Measurements from ENCODE around the gene ZNF791. TPM values are rescaled to one million over a fixed set of nuclear protein-coding genes. Genes with fewer than 3 reads are reported as not detected.

ZNF791 gene
- total and polyA plus RNA-seq, 10 donors: 6.8 to 64.9 (median 30.9) TPM

DNA sequence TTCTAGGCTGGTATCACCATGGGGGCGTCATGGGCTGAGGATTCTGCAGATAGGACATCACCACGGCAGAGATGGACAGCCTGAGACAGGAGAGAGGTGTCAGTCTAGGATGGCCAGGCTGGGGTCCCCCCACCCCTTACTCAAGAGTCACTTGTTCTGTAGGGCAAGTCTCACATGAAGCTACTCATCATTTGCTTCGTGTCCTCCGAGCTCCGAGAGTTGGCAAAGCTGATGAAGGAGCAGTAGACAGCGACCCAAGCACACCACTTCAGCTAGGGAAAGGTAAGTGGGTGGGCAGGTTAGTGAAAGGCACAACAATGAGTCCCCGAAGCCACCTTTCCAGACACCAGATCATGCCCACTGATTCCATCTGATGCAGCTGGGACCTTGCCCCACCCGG lies 57.6 kb downstream of the ZNF791 start:
- WGBS, 5 donors: 73 to 86% (median 81%) methylated on average over 8 of the region's 8 CpGs
- Histone ChIP-seq H3K9me3 (no peaks in the 10 kb centered on the region), H3K27me3 (replicated peaks in 1 of 7) (no peaks in the 10 kb centered on the region), H3K27ac (peak overlapping the region in 5 of 8 donors; percentile 91 to 97 (median 96)), H3K4me3 (peak overlapping the region in 7 of 8 donors; percentile 77 to 98 (median 94)), H3K36me3 (peaks cover 0 to 40% (median 30%) of the 10 kb centered on the region in 6 donors), H3K4me1 (peaks cover 33 to 93% (median 68%) of the 10 kb centered on the region in 6 donors)
- TF ChIP-seq, protein P1, sequence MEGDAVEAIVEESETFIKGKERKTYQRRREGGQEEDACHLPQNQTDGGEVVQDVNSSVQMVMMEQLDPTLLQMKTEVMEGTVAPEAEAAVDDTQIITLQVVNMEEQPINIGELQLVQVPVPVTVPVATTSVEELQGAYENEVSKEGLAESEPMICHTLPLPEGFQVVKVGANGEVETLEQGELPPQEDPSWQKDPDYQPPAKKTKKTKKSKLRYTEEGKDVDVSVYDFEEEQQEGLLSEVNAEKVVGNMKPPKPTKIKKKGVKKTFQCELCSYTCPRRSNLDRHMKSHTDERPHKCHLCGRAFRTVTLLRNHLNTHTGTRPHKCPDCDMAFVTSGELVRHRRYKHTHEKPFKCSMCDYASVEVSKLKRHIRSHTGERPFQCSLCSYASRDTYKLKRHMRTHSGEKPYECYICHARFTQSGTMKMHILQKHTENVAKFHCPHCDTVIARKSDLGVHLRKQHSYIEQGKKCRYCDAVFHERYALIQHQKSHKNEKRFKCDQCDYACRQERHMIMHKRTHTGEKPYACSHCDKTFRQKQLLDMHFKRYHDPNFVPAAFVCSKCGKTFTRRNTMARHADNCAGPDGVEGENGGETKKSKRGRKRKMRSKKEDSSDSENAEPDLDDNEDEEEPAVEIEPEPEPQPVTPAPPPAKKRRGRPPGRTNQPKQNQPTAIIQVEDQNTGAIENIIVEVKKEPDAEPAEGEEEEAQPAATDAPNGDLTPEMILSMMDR (IDR thresholded peaks at IDR 0.05 in 8 of 11, conservative IDR thresholded peaks at IDR 0.05 in 3 of 11): no peak
- TF ChIP-seq POLR2A (IDR thresholded peaks at IDR 0.05): no peak
- no peak for TF ChIP-seq POLR2AphosphoS5 (IDR thresholded peaks at IDR 0.05)
- no peak for DNase-seq
- intact Hi-C loops (cut with DNase I; ENCODE audit: low total_unique reads): no loop called here

DNA sequence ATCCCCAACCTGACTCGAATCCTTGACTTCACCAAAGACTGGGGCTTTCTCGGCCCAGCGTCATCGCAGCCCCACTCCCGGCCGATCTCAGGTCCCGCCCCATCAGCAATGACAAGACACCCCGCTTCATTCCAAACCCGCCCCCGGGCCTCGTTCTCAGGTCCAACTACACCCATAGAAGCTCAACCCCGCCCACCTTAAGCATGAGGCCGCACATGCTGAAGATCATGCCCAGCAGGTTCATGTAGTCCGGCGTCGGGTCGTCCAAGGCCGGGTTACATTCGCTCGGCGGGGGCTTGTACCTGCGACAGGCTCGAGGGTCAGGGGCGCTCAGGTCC lies 58.2 kb downstream of the ZNF791 start:
- TF ChIP-seq, protein P1 (IDR thresholded peaks at IDR 0.05 in 8 of 11, conservative IDR thresholded peaks at IDR 0.05 in 3 of 11): no peak
- TF ChIP-seq POLR2A (IDR thresholded peaks at IDR 0.05): no peak
- no peak for TF ChIP-seq POLR2AphosphoS5 (IDR thresholded peaks at IDR 0.05)
- peak overlapping the region; percentile 84 to 98 (median 96) for H3K27ac ChIP-seq
- H3K9me3 ChIP-seq: no peaks in the 10 kb centered on the region
- no peaks in the 10 kb centered on the region for H3K27me3 ChIP-seq (replicated peaks in 1 of 7)
- DNase-seq: no peak
- H3K36me3 ChIP-seq: peaks cover 0 to 40% (median 30%) of the 10 kb centered on the region in 6 donors
- peak overlapping the region; percentile 77 to 98 (median 94) for H3K4me3 ChIP-seq
- WGBS, 5 donors: 1% methylated on average over 10 to 24 of the region's 24 CpGs
- peaks cover 33 to 87% (median 67%) of the 10 kb centered on the region in 6 donors for H3K4me1 ChIP-seq
- intact Hi-C loops (cut with DNase I; ENCODE audit: low total_unique reads): no loop called here

DNA sequence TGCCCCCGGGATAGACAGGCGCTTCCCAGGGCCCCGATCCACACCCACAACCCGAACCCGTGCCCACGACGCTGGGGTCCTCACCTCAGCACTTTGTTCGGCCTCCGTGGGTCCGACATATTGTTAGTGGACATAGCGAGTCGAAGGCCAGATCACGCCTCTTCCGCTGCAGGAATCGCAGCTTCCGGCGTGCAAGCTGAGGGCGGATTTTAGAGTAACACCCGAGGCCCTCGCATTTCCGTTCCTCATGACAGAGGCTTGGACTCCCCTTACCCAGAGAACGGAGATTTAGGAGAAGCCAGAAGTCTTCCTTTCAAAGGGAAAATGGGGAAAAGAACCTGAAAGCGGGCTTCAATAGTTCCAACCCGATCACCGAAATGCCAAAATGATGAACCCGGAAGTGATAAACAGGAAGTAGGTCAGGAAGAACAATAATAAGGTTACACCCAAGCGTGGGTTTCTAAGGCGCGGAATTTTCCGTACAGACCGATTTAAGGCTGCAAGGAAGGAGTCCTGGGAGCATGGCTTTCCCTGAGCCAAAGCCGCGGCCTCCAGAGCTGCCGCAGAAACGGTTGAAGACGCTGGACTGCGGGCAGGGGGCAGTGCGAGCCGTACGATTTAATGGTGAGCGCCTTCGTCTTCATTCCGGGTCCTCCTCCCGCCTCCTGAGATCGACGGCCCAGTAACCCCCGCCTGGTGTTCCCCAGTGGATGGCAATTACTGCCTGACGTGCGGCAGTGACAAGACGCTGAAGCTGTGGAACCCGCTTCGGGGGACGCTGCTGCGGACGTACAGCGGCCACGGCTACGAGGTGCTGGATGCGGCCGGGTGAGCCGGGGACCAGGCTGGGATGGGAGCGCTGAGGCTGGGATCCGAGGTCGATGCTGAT lies 58.8 kb downstream of the ZNF791 start:
- peak overlapping the region; percentile 84 to 98 (median 96) for H3K27ac ChIP-seq
- WGBS, 5 donors: 0 to 1% (median 1%) methylated on average over 24 to 64 of the region's 64 CpGs

More for the DNA sequence above, 58.8 kb downstream of the ZNF791 start:
- no peaks in the 10 kb centered on the region for H3K9me3 ChIP-seq
- intact Hi-C loops (cut with DNase I; ENCODE audit: low total_unique reads): loop anchor here (5.0 kb wide), 1 partner anchor 107 kb away; no protein-coding TSS in a partner anchor
- peak; percentile 93 for DNase-seq
- H3K4me1 ChIP-seq: peaks cover 31 to 85% (median 61%) of the 10 kb centered on the region in 6 donors
- TF ChIP-seq POLR2A (IDR thresholded peaks at IDR 0.05) (no peak), POLR2AphosphoS5 (IDR thresholded peaks at IDR 0.05) (peak; percentile 81 to 88 (median 84))
- TF ChIP-seq, protein P1 (IDR thresholded peaks at IDR 0.05 in 8 of 11, conservative IDR thresholded peaks at IDR 0.05 in 3 of 11): peak in 3 of 11 experiments; percentile 13 to 17 (median 15)
- peaks cover 0 to 40% (median 31%) of the 10 kb centered on the region in 6 donors for H3K36me3 ChIP-seq
- H3K4me3 ChIP-seq: peak overlapping the region; percentile 77 to 98 (median 94)
- H3K27me3 ChIP-seq (replicated peaks in 1 of 7): no peaks in the 10 kb centered on the region
